Measurements from ENCODE around the gene ME3. TPM values are rescaled to one million over a fixed set of nuclear protein-coding genes. Genes with fewer than 3 reads are reported as not detected.
A peak's percentile ranks its signal among the peaks of the same experiment; 100 is the strongest.

The ME3 gene
- polyA plus RNA-seq, 4 donors = 5.1 to 21.4 (median 7.3) TPM

DNA sequence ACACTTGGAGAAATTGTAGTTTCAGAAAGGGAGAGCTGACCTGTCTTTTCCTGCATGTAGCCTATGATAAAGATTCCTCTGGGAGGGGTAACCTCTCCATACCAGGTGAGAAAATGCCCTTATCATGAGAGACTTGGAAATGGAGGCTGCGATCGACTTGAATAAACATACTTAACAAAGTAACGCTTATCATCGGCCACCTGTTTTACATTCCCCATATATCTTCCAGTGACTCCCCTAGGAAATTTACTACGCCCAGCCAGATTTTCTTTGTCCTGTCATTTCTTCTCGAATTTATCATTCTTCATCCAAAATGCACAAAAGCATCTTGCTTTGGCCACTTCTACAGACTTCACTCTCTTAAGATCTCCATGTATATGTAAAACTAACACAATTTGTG lies 154.2 kb downstream of the ME3 start:
- 52 to 70% (median 67%) methylated on average over 6 of the region's 6 CpGs for WGBS, 3 donors
- Histone ChIP-seq H3K36me3 (ENCODE audit: control insufficient read depth in 3 of 3, insufficient read depth in 2 of 3, low read depth in 1 of 3, low read length in 3 of 3) (peaks cover 0 to 2% (median 0%) of the 10 kb centered on the region in 3 donors), H3K27me3 (ENCODE audit: control insufficient read depth in 3 of 3, insufficient read depth in 3 of 3, low read length in 3 of 3) (no peaks in the 10 kb centered on the region), H3K4me3 (ENCODE audit: low read depth in 1 of 3, low read length in 3 of 3) (no peak overlapping the region), H3K27ac (ENCODE audit: low read depth in 1 of 3, low read length in 2 of 3) (no peak overlapping the region), H3K4me1 (ENCODE audit: control insufficient read depth in 3 of 3, insufficient read depth in 2 of 3, low read depth in 1 of 3, low read length in 2 of 3) (peaks cover 0 to 14% (median 11%) of the 10 kb centered on the region in 3 donors), H3K9me3 (ENCODE audit: control insufficient read depth in 2 of 2, insufficient read depth in 1 of 2, low read depth in 1 of 2, low read length in 1 of 2) (peaks cover 0 to 3% of the 10 kb centered on the region in 2 donors)
- no peak for FAIRE-seq
- DNase-seq = no peak

DNA sequence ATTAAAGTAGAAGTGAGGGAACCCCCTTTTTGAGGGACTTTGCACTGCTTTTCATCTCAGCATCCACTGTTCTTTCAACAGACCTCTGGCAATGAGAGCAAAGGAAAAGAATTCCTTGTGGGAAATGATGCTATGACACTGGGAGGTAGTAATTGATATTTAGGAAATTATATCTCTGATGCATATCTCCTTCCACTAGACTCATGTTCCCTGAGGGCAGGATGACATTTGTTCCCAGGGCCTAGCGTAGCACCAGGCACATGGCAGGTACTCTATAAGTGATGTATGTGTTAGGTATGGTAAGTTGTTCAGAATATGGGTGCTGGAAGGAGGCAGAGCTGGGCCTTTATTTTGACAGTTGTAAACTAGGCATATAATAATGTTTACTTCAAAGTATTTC lies 154.9 kb downstream of the ME3 start:
- H3K27ac ChIP-seq (ENCODE audit: low read depth in 1 of 3, low read length in 2 of 3) = no peak overlapping the region
- H3K4me1 ChIP-seq (ENCODE audit: control insufficient read depth in 3 of 3, insufficient read depth in 2 of 3, low read depth in 1 of 3, low read length in 2 of 3) = peaks cover 0 to 16% (median 12%) of the 10 kb centered on the region in 3 donors

DNA sequence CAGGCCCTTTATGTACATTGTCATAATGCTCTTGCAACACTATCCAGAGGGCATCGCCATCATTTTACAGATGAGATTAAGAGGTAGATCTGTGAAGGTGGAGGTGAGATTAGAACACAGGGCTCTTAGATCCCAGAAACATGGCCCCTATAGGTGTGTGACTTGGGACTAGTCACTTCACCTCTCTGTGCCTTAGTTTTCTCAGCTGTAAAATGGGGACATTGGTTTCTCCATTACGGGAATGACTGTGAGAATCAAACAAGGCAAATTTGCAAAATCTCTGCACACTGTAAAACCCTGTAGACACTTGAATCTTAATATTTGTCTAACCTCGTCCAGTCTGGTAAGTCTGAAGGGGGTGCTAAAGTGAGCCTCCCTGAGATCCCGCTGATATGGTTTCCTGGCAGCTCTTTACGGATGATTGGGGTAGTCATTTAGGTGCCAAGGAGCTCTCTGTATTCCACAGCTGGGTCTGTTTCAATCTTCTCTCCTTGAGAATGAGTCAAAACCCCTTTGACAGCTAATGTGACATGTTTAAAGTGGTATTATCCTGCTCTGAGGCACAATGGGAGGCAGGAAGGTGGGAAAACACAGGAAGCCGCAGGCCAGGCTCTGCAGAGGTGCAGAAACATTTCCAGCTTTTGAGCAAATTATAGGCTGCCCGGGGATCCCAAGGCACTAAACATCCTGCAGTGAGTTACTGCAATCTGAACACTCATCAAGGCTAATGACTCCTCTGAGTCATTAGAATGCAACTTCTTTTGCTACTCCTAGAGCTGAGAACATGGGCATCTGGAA lies 156.9 kb downstream of the ME3 start:
- H3K4me3 ChIP-seq (ENCODE audit: low read depth in 1 of 3, low read length in 3 of 3) = no peak overlapping the region
- DNase-seq (no peak), FAIRE-seq (no peak)
- H3K9me3 ChIP-seq (ENCODE audit: control insufficient read depth in 2 of 2, insufficient read depth in 1 of 2, low read depth in 1 of 2, low read length in 1 of 2) = peaks cover 0 to 8% of the 10 kb centered on the region in 2 donors
- H3K27ac ChIP-seq (ENCODE audit: low read depth in 1 of 3, low read length in 2 of 3) = no peak overlapping the region
- H3K4me1 ChIP-seq (ENCODE audit: control insufficient read depth in 3 of 3, insufficient read depth in 2 of 3, low read depth in 1 of 3, low read length in 2 of 3) = peaks cover 2 to 26% (median 20%) of the 10 kb centered on the region in 3 donors
- peaks cover 0 to 2% (median 0%) of the 10 kb centered on the region in 3 donors for H3K36me3 ChIP-seq (ENCODE audit: control insufficient read depth in 3 of 3, insufficient read depth in 2 of 3, low read depth in 1 of 3, low read length in 3 of 3)
- no peaks in the 10 kb centered on the region for H3K27me3 ChIP-seq (ENCODE audit: control insufficient read depth in 3 of 3, insufficient read depth in 3 of 3, low read length in 3 of 3)
- 78 to 85% (median 78%) methylated on average over 7 of the region's 7 CpGs for WGBS, 3 donors

More for the DNA sequence above, 154.9 kb downstream of the ME3 start:
- Histone ChIP-seq H3K36me3 (ENCODE audit: control insufficient read depth in 3 of 3, insufficient read depth in 2 of 3, low read depth in 1 of 3, low read length in 3 of 3) (peaks cover 0 to 2% (median 0%) of the 10 kb centered on the region in 3 donors), H3K27me3 (ENCODE audit: control insufficient read depth in 3 of 3, insufficient read depth in 3 of 3, low read length in 3 of 3) (no peaks in the 10 kb centered on the region), H3K9me3 (ENCODE audit: control insufficient read depth in 2 of 2, insufficient read depth in 1 of 2, low read depth in 1 of 2, low read length in 1 of 2) (peaks cover 0 to 3% of the 10 kb centered on the region in 2 donors), H3K4me3 (ENCODE audit: low read depth in 1 of 3, low read length in 3 of 3) (no peak overlapping the region)
- no peak for DNase-seq
- no peak for FAIRE-seq
- WGBS, 3 donors = 86 to 98% (median 86%) methylated on average over 1 of the region's 1 CpG

DNA sequence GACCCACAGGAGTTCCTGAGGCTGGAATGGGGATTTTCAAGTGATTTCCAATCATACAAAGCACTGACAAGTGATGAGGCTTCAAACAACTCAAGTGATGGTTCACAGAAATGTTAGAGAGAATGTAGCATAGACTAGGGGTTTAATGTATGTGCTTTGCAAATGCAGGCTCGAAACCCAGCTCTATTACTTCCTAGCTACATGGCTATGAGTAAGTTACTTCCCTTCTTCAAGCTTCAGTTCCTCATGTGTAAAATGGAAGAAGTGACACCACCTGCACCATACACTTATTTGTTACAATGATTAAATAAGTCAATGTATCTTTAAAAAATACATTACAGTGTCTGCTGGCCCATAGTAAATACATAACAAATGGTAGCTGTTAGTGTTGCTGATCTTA lies 158.0 kb downstream of the ME3 start:
- Histone ChIP-seq H3K36me3 (ENCODE audit: control insufficient read depth in 3 of 3, insufficient read depth in 2 of 3, low read depth in 1 of 3, low read length in 3 of 3) (no peaks in the 10 kb centered on the region), H3K27ac (ENCODE audit: low read depth in 1 of 3, low read length in 2 of 3) (no peak overlapping the region), H3K4me1 (ENCODE audit: control insufficient read depth in 3 of 3, insufficient read depth in 2 of 3, low read depth in 1 of 3, low read length in 2 of 3) (peaks cover 2 to 32% (median 14%) of the 10 kb centered on the region in 3 donors), H3K4me3 (ENCODE audit: low read depth in 1 of 3, low read length in 3 of 3) (no peak overlapping the region), H3K27me3 (ENCODE audit: control insufficient read depth in 3 of 3, insufficient read depth in 3 of 3, low read length in 3 of 3) (no peaks in the 10 kb centered on the region), H3K9me3 (ENCODE audit: control insufficient read depth in 2 of 2, insufficient read depth in 1 of 2, low read depth in 1 of 2, low read length in 1 of 2) (peaks cover 0 to 8% of the 10 kb centered on the region in 2 donors)
- no peak for FAIRE-seq
- DNase-seq = no peak
- 70 to 86% (median 86%) methylated on average over 1 of the region's 1 CpG for WGBS, 3 donors

DNA sequence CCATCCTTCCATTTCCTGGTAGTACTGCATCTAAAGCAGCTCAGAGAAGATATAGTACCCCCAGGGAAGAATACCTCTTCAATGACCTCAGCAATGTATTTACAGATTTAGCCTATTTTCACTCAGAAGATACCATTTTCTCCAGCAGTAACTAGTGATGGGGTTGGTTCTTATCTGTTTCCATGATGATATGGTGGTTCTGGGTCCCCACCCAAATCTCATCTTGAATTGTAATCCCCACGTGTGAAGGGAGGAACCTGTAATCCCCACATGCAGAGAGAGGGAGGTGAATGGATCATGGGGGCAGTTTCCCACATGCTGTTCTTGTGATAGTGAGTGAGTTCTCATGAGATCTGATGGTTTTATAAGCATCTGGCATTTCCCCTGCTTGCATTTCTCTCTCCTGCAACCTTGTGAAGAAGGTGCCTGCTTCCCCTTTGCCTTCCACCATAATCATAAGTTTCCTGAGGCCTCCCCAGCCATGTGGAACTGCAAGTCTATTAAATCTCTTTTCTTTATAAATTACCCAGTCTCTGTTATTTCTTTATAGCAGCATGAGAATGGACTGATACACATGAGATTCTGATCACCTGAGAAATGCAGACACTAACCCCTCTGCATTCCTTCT lies 158.6 kb downstream of the ME3 start:
- WGBS, 3 donors = 38 to 51% (median 41%) methylated on average over 1 of the region's 1 CpG
- H3K36me3 ChIP-seq (ENCODE audit: control insufficient read depth in 3 of 3, insufficient read depth in 2 of 3, low read depth in 1 of 3, low read length in 3 of 3) = no peaks in the 10 kb centered on the region
- no peaks in the 10 kb centered on the region for H3K27me3 ChIP-seq (ENCODE audit: control insufficient read depth in 3 of 3, insufficient read depth in 3 of 3, low read length in 3 of 3)
- peaks cover 0 to 13% of the 10 kb centered on the region in 2 donors for H3K9me3 ChIP-seq (ENCODE audit: control insufficient read depth in 2 of 2, insufficient read depth in 1 of 2, low read depth in 1 of 2, low read length in 1 of 2)
- DNase-seq (no peak), FAIRE-seq (no peak)
- H3K4me3 ChIP-seq (ENCODE audit: low read depth in 1 of 3, low read length in 3 of 3) = no peak overlapping the region
- H3K27ac ChIP-seq (ENCODE audit: low read depth in 1 of 3, low read length in 2 of 3) = no peak overlapping the region
- peaks cover 2 to 38% (median 13%) of the 10 kb centered on the region in 3 donors for H3K4me1 ChIP-seq (ENCODE audit: control insufficient read depth in 3 of 3, insufficient read depth in 2 of 3, low read depth in 1 of 3, low read length in 2 of 3)

DNA sequence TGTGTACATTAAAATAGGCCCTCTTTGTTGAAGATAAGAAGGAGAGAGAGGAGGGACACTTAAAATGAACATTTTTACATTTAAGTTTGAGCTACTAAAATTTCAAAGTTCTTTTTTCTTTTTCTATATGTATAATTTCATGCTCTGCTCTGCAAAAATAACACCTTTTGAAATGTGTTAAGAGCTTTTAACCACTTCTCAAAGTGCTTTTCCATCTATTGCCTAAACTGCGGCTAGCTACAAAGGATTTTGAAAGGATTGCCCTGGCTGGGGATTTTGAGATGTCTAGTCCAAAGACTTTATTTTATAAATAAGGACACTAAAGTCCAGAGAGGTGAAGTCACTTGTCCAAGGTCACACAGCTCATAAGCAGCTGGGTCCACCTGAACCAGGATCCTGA lies 159.3 kb downstream of the ME3 start:
- WGBS, 3 donors = 93 to 94% (median 94%) methylated on average over 1 of the region's 1 CpG
- H3K4me1 ChIP-seq (ENCODE audit: control insufficient read depth in 3 of 3, insufficient read depth in 2 of 3, low read depth in 1 of 3, low read length in 2 of 3) = peaks cover 5 to 41% (median 14%) of the 10 kb centered on the region in 3 donors
- DNase-seq (no peak), FAIRE-seq (no peak)
- peaks cover 0 to 13% of the 10 kb centered on the region in 2 donors for H3K9me3 ChIP-seq (ENCODE audit: control insufficient read depth in 2 of 2, insufficient read depth in 1 of 2, low read depth in 1 of 2, low read length in 1 of 2)
- H3K27ac ChIP-seq (ENCODE audit: low read depth in 1 of 3, low read length in 2 of 3) = no peak overlapping the region
- H3K4me3 ChIP-seq (ENCODE audit: low read depth in 1 of 3, low read length in 3 of 3) = no peak overlapping the region
- H3K36me3 ChIP-seq (ENCODE audit: control insufficient read depth in 3 of 3, insufficient read depth in 2 of 3, low read depth in 1 of 3, low read length in 3 of 3) = no peaks in the 10 kb centered on the region
- H3K27me3 ChIP-seq (ENCODE audit: control insufficient read depth in 3 of 3, insufficient read depth in 3 of 3, low read length in 3 of 3) = no peaks in the 10 kb centered on the region

DNA sequence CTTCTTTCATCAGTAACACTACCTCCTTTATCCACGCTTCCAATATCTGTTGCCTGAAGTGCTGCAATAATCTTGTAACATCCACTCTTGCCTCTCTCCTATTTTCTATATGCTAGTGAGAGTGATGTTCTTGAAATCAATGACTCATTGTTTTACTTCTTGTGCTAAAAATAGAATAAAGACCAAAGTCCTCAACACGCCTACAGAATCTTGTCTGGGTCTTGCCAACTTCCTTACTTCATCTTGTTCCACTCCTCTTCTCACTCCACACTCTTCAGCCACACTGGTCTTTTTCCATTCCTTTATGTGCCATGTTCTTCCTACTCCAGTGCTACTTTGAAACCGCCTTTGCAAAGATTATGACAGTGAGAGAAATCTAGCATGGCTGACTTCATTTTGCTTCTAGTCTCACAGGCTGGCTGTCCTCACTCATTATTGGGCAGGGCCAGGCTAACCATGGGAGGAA lies 161.3 kb downstream of the ME3 start:
- WGBS, 3 donors = 20 to 49% (median 30%) methylated on average over 3 of the region's 3 CpGs
- peak; percentile 80 to 89 for DNase-seq
- Histone ChIP-seq H3K27ac (ENCODE audit: low read depth in 1 of 3, low read length in 2 of 3) (peak overlapping the region; percentile 70 to 84 (median 76)), H3K4me3 (ENCODE audit: low read depth in 1 of 3, low read length in 3 of 3) (no peak overlapping the region), H3K4me1 (ENCODE audit: control insufficient read depth in 3 of 3, insufficient read depth in 2 of 3, low read depth in 1 of 3, low read length in 2 of 3) (peaks cover 12 to 52% (median 17%) of the 10 kb centered on the region in 3 donors), H3K36me3 (ENCODE audit: control insufficient read depth in 3 of 3, insufficient read depth in 2 of 3, low read depth in 1 of 3, low read length in 3 of 3) (peaks cover 0 to 3% (median 0%) of the 10 kb centered on the region in 3 donors), H3K27me3 (ENCODE audit: control insufficient read depth in 3 of 3, insufficient read depth in 3 of 3, low read length in 3 of 3) (no peaks in the 10 kb centered on the region), H3K9me3 (ENCODE audit: control insufficient read depth in 2 of 2, insufficient read depth in 1 of 2, low read depth in 1 of 2, low read length in 1 of 2) (peaks cover 0 to 13% of the 10 kb centered on the region in 2 donors)
- FAIRE-seq = no peak

DNA sequence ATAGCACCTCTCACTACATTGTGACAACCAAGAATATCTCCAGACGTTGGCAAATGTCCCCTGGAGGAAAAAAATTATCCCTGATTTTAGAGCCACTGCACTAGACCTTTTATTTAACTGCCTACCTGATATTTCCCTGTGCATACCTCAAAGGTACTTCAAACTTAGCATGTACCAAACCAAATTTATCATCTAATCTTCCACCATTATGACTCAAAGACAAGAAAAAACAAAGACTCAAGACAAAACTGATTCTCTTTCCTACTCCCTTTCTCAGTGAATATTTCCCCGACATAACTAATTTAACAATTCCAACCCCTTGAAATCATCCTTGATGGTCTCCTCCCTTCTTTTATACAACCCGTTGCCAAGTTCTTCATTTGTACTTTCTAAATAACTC lies 161.7 kb downstream of the ME3 start:
- H3K4me3 ChIP-seq (ENCODE audit: low read depth in 1 of 3, low read length in 3 of 3) = no peak overlapping the region
- peak overlapping the region in 2 of 3 donors; percentile 47 to 76 for H3K27ac ChIP-seq (ENCODE audit: low read depth in 1 of 3, low read length in 2 of 3)
- DNase-seq (no peak), FAIRE-seq (no peak)
- peaks cover 0 to 3% (median 0%) of the 10 kb centered on the region in 3 donors for H3K36me3 ChIP-seq (ENCODE audit: control insufficient read depth in 3 of 3, insufficient read depth in 2 of 3, low read depth in 1 of 3, low read length in 3 of 3)
- peaks cover 12 to 57% (median 17%) of the 10 kb centered on the region in 3 donors for H3K4me1 ChIP-seq (ENCODE audit: control insufficient read depth in 3 of 3, insufficient read depth in 2 of 3, low read depth in 1 of 3, low read length in 2 of 3)
- 16 to 44% (median 28%) methylated on average over 3 of the region's 3 CpGs for WGBS, 3 donors
- H3K9me3 ChIP-seq (ENCODE audit: control insufficient read depth in 2 of 2, insufficient read depth in 1 of 2, low read depth in 1 of 2, low read length in 1 of 2) = peaks cover 0 to 13% of the 10 kb centered on the region in 2 donors
- H3K27me3 ChIP-seq (ENCODE audit: control insufficient read depth in 3 of 3, insufficient read depth in 3 of 3, low read length in 3 of 3) = no peaks in the 10 kb centered on the region
